GM12891 (cell line): ENCODE measurements around the gene H2BW2.
"Not testable (repeated sequence)": the region's sequence is repeated elsewhere in the genome, so short reads cannot be mapped to it uniquely, and the experiment has no call there.

Source experiments
- PAX5 ChIP-seq: IDR thresholded peaks from 2 replicates; pipeline ENCODE4 v1.6.1; 2011; ENCODE audit warnings: low read length, moderate library complexity, mild to moderate bottlenecking; ENCODE audit not compliant: insufficient read depth, severe bottlenecking
- POLR2A ChIP-seq: IDR thresholded peaks from 2 replicates; pipeline ENCODE4 v1.6.1; 2011; ENCODE audit warnings: low read depth, low read length, control low read depth
- POLR2AphosphoS5 ChIP-seq: IDR thresholded peaks from 2 replicates; pipeline ENCODE4 v1.6.1; 2011; ENCODE audit warnings: low read depth, low read length, control low read depth
- SPI1 ChIP-seq: IDR thresholded peaks from 2 replicates; pipeline ENCODE4 v1.6.1; 2011; ENCODE audit warnings: low read depth, low read length, control low read depth
- TAF1 ChIP-seq: IDR thresholded peaks from 2 replicates; pipeline ENCODE4 v1.6.1; 2011; ENCODE audit warnings: low read depth, low read length, control low read depth

GRCh38 chrX:104075778-104076445 lies 36.2 kb downstream of the H2BW2 start, which contains the start of gene TMSB15C:
- TF ChIP-seq POLR2A, POLR2AphosphoS5, SPI1, PAX5, TAF1: not testable (repeated sequence)
